Stimulated activated naive CD8-positive, alpha-beta T cell treated with anti-CD3 and anti-CD28 coated beads, Interleukin-15, Interleukin-2, amounts not matched to agents 100 U/mL and 50 U/mL, for 24 hours (primary cell): Measurements from ENCODE around the gene HLCS.

ENCODE experiments used
- ATAC-seq: fragments of 150-1000 bp; cut with Tn5 transposase; one replicate; pipeline ENCODE4 v1.10.0; 2021
- DNase-seq: peaks from one replicate; pipeline ENCODE4 v3.0.0; 2021

HLCS gene

DNA sequence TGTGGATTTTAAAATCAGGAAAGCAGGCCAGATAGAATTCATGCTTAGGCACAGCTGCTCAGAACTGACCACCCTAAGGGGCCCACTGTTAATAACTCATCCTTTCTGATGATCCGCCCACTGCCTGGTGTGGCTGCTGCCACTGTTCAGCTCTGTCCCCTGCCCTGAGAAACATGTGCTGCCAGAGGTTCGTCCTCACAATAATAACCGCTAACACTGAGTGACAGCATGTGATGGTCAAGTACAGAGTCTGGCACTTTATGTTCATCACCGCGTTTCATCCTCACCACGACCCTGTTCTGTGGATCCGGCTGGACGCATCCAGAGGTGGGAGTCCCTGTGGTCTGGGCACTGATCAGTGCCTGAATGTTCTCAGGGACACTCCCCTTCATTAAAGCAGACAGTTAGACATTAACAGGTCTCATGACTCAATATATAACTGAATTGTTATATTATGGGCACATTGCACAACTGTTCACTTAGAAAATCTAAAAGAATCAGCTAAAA, 159.0 kb downstream of the HLCS start:
- DNase-seq, result no peak
- no peak for ATAC-seq

DNA sequence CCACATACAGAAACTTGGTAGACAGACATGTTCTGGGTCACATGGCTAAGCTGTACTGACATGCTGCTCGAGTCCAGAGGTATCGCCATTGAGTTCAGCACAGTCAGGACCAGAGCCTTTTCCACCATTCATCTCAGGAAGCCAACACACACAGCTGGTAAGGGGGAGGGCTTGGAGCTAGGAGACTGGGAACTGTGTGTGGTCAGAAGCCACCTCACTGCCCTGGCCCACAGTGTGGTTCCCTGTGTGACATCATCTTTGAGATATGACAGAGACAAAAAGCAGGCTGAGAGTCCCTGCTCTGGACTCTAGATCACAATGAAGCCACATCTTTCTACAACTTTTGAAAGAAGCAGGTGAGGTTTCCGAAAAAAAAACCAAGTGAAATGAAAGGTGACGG, 160.4 kb downstream of the HLCS start:
- ATAC-seq, result peak; percentile 43
- DNase-seq, result no peak

DNA sequence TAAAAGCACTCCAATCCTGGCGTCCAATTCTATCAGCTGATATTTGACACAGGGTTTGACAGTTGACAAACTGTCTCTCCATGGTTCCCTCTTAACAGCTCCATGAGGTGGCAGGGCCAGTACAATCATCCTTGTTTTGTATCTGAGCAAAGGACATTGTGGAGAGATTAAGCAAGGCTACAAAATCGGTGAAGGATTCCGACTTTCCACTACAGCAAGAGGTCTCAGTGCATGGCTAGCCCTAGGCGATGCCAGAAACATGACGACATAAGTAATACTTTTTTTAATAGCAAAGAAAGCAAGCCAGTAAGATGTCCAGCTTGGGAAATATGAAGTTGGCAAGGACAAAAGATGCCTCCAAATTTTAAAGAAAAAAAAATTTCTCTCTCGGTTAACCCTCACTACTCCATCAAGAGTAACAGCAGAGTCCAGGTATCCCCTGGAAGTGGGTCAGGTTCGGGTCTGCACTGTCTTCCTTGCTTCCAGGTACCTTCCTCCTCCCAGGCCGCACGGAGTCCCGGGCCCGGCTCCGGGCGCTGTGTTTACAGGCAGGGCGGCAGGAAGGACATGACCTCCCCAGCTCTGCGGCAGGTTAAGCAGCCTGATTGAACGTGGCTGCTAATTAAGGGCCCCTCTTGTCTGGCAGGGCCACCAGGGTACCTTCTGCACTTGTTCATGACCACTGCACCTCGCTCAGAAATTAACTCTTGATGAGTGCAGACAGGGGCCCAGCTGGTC, 161.4 kb downstream of the HLCS start:
- ATAC-seq, result no peak
- no peak for DNase-seq

DNA sequence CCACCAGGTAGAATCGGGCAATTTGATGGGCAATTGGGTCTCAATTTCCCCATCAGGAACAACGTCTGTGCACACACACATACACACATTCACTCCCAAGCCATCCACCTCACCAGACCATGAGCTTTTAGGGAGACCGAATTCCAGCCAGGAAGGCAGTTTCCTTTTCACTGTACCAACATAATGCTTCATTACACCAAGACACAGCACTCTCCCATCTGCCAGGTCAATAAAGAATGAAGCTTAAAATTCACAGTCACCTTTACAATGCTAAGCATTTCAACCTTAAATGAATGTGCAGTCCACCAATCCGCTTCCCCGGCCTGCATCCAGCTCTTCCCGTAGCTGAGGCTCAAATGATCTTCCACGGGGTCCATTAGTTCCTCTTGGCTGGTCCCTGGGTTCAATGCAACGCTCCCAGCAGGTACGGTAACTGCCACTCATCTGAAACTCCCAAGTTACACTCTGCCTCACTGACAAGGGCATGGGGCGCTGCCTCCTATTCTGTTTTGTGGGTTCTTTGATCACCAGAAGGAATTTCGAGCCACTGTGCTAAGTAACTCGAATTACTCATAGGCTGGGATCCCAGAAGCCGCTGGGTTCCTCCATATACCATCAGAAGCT, 162.5 kb downstream of the HLCS start:
- DNase-seq (no peak), ATAC-seq (no peak)

DNA sequence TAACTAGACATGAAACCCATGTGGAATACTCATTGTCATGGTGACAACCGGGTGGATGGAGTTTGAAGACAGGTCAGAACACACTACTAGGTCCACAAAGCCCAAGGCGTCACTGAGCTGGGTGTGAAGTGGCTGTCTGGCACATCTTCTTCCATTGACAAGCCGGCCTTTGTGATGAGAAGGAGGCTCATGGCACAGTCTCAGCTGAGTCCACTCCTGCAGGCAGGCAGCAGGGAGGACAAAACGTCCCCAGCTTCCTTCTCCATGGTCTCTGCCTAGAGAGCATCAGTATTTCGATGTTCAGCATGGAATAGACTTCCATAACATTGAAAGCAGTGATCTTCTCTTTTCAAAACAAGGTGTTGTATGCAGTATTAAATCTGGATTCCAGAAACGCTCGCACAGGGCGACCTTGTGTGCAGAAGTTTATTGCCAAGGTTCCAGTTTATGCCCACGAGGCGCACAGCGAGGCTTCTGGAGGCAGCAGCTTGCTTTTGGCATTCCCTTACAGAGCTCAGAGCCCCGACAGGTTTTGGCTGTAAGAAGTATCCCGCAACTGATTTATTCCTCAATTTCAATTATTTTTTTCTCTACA, 163.3 kb downstream of the HLCS start:
- ATAC-seq, result no peak
- DNase-seq, result no peak

DNA sequence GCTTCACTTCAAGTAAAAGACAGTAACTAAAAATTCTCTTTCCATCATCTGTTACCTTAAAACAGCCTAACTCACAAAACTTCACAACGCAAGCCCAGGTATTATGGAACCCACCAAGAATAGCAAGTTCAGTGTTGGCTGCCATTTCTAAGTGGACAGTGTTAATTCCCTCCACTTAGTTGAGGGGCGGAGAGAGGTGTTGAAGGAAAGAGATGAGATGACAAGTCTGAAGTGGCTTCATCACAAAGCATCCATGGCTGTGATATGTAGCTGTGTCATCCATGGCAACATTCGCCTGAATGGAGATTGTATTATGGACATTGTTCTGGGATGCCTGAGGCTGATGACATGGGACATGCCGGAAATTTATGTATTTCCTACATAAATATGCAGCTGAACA, 165.7 kb downstream of the HLCS start:
- ATAC-seq (no peak), DNase-seq (no peak)

DNA sequence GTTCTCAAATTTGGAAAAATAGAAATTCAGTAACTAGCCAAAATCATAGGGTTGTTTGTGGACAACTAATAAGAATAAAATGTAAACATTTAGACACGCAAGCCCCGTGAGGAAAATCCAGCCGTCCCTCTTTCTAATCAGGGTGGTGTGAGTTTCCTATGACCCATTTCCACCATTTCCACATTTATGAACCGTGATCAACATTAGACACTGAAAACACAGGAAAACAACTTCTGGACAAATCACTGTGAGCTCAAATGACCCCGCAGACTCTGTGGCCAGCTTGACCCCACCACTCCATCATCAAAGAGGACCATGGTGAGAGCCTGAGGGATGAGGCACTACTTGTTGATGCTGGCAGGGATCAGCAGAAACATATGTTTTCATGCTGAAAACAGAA, 166.6 kb downstream of the HLCS start:
- ATAC-seq (no peak), DNase-seq (no peak)

DNA sequence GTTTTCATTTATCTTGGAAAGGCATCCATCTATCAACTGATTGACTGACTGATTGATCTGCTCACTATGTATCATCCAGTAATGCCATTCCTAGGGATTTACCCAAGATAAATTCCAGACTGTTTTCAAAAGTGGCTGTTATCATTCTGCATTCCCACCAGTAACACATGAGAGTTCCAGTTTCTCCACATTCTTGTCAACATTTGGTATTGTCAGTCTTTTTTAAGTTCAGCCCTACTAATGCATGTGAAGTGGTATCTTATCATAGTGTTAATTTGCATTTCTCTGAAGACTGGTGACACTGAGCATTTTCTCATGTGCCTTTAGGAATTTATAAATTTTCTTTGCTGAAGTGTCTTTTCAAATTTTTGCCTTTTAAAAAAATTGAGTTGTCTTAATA, 168.0 kb downstream of the HLCS start:
- DNase-seq, result no peak
- no peak for ATAC-seq

DNA sequence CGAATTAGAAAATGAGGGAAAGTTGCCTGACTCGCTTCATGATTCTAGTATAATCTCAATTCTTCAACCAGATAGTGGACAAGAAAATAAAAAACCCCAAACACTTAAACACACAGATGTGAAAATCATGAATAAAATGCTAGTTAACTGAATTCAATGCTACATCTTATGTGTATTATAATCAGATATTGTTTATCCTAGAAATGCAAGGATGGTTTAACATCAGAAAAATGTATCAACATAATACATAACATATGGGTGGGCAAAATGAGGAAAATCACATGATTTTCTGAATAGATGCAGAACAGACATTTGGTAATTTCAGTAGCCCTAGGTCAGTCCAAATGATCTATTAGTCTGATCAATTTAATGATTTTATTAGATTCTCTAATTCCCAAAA, 170.4 kb downstream of the HLCS start:
- DNase-seq (no peak), ATAC-seq (no peak)

DNA sequence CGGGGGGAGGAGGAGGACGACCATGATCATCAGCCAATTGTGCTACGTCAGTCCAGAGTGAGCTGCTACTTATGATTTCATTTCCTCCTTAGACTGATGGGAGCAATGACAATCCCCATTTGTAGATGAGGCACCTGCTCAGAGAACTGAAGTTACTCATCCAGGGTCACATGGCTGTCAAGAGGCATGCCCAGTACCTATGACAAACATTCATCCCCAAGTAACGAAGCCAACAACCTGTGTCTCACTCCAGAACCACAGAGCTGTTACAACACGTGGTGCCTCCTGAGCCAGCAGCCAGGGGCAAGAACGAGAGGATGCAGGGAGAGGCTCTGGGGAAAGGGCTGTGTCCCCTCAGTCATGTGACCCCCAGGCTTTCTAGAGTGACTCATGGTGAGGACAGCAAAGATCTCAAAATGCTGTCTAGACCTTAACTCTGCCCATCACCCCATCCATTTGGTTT, 173.9 kb downstream of the HLCS start:
- no peak for ATAC-seq
- DNase-seq, result no peak

DNA sequence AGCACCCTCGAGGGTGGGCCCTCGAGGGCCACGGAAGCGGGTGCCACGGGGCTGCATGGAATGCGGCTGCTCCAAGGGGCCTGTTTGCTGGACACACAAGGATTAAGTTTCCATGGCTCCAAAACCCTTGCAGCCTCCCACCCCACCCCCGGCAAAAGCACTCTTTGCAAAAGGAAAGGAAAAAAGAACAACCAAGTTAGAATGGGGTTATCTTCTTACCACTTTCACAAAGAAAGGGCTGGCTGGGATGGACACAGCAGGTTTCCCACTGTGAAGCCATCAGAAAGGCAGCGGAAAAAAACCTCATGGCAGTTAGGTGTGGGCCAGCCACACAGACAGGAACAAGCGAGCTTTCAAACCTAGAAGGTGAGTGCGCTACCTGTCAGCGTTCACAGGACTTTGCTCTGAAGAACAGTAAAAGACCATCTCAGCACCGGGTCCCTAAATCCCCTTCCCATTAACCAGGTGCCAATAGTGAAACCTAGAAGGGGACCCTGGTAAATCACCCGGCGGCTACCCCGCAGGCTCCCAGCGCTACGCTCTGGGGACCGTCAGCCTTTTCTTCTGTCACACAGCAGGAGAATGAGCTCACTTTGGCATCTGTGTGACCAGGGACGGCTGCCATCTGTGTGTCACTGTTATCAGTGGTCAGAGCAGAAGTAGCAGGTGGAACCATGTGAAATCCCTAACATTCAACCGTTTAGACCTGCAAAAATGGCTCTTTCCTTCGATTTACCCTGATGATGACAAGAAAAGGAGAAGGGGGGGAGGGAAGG, 174.6 kb downstream of the HLCS start:
- no peak for ATAC-seq
- no peak for DNase-seq

DNA sequence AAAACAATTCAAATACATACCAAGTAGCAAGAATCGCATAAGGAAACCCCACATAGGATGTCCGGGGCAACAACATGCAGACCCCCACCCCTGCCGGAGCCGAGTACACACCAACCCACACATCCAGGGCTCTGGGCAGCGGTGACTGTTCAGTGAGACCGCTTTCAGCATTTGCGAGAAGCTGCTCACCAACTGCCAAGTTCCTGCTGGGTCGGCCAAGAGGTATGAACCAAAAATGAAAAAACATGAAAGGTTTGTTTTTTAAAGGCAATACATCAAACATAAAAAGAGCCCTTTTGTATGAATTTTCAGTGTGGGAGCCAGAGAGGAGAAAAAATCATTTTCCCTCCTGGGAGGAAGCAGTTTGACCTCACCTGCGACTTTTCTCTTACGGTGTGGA, 175.3 kb downstream of the HLCS start:
- ATAC-seq (no peak), DNase-seq (no peak)

DNA sequence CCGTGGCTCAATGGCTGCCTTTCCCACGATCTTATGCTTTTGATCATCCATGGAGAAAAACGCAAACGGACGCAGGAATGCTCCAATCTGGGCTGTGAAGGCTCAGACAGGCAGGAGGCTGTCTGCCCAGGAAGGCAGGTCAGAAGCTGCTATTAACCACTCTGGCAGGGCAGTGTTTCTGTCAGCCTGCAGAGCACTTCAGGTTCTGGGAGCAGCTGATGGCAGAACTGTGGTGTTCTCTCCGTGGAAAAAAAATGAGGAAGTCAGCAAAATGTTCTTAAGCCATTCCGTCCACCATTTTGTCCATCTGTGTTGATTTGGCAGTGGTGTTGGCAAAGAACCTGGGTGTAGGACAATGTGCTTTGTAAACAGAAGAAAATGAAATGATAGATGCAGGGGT, 175.9 kb downstream of the HLCS start:
- ATAC-seq (no peak), DNase-seq (no peak)

DNA sequence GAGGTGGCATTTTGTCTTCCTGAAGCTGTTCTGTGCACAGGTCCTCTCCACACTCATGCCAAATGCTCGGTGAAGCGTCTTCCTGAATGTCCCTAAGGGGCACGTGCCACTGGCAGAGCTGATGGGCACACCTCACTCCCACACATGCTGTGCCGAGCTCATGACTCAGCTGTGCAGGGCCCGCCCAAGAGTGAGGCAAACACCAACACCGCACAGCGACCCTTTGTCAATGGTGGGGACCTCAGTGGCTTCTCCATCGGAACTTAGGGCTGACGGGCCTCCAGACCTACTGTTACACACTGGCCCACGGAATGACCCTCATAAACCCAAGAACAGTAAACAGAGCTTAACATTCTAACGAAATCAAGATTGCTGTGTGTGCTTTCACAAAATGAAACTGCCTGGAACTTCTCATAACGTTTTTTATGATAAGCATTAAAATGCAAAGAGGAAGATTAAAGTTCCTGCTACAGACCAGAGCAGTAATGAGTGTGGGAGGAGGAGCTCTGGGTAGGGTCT, 178.3 kb downstream of the HLCS start:
- ATAC-seq (no peak), DNase-seq (no peak)

DNA sequence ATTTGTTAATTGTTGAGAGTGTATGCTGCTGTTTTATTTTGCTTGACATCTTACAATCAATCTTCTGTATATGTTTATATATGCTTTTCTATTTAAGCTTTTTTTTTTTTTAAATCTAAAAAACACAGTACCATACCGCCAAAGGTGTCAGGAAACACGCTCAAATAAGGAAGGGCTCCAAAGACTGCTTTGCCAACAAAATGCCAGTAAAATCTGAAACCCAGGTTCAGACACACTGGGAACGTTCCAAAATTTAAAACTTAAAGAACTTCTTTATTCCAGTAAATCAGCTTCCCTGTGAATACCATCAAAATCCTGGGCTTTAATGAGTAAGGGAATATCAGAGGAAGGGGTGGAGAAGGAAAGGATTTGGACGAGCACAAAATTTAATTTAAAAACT, 180.3 kb downstream of the HLCS start:
- ATAC-seq (no peak), DNase-seq (no peak)

DNA sequence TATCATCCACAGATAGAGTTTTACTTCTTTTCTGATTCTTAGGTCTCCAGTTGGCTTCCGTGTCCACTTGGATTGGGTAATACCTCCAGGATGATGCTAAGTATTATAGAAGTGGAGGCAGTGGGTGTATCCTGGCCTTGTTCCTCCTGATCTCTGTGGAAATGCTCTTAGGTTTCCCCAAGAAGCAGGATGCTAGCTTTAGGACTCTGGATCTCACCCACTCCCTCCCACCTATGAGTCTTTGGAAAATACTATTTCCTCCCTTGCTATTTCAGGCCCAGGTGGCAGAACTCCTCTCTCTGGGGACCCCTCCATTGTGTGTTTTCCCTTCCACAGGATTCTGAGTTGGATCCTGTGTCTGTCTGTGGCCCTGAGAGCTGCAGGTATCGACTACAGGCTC, 180.9 kb downstream of the HLCS start:
- DNase-seq (no peak), ATAC-seq (no peak)

DNA sequence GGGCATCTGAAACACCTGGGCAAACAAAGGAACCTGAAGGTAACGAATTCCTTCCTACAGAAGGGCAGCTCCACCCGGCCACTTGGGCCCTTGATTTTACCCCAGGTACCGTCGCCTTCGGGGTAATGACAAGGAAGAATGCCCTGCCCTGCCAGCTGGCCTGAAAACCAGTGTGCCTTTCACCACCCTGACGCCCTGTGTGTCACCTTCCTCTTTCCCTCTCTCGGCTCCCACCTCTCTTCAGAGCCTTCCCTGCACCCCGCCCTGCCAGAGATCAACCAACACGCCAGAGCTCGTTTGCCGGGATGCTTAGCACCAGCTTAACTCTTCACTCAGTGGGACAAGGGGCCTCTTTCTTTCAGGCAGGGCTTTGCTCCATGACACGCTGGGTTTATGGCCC, 181.5 kb downstream of the HLCS start:
- ATAC-seq, result no peak
- DNase-seq, result no peak

DNA sequence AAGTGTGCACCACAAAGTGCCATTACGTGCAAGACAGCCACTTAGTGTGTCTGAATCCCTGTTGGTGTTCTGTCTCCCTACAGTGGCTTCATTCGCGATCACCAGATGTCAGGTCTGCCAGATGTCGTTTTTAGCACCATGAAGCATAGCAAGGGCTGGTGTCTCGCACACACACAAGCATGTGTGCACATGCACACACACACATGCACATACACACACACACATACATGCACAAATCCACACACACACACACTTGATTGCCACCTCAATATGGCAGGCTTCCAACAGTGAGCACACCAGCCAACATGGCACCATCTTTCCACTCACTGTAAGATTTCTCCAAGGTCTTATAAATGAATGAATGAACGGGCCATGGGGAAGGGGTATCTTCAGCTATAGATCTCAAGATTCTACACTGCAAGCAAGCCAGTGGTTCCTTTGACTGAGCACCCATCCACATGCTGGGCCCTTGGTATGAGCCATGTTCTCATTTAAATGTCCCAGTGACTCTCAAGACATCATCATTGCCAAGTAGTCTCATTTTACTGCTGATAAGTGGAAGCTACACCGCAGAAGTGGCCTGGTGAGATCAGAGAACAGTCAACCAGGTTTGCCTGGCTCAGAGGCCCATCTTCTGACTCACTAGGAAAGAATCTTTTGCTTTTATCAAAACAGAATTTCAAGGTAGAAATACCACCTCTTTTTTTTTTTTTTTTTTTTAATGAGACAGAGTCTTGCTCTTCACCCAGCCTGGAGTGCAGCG, 182.7 kb downstream of the HLCS start:
- no peak for DNase-seq
- ATAC-seq, result no peak

DNA sequence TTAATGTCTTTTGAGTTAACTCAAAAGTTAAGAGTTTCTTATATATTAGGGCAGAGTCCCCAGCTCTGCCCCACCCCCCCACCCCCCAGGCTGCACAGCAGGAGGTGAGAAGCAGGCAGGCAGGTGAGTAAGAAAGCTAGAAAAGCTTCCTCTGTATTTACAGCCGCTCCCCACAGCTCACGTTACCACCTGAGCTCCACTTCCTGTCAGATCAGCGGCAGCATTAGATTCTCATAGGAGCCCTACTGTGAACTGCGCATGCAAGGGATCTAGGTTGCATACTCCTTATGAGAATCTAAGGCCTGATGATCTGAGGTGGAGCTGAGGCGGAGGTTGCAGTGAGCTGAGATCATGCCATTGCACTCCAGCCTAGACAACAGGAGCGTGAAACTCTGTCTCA, 185.6 kb downstream of the HLCS start:
- DNase-seq (no peak), ATAC-seq (no peak)

DNA sequence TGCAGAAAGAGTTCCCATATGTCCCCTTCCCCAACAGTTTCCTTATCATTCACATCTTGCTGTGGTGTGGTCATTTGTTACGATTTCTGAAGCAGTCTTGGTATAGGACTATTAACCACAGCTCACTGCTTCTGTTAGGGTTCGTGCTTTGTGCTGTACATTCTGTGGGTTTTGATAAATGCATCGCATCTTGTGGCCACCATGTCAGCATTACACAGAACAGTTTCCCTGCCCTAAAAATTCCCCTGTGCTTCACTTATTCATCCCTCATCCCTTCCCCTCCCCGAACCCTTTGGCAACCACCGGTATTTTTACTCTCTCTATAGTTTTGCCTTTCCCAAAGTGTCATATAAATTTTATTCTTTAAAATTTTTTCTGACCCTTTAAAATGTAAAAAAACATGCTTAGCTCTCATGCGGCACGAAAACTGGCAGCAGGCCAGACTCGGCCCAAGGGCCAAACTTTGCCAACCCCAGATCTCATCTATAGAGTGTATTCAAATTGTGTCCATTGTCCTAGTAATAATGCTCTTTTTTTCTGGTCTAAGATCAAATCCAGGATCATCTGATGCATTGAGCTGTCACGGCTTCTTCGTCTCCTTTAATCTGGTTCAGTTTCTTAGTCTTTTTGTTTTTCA, 189.4 kb downstream of the HLCS start:
- DNase-seq (no peak), ATAC-seq (no peak)

DNA sequence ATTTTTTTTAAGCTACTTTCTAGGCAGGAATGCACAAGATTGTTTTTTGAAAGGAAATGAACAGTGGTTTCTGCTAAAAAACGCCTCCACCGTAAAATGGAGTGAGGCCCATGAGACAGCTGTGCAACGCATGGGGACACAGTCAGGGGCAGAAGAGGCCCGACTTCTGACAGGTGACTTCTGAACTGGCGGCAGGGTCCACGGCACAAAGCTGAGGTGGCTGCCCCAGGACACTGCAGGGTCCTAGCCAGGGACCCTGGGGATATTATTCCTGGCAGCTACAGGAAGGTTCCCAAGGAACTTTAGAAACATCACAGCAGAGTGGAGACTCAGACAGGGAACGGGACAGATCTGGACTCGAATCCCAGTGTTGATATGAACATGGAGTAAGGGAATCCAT, 192.5 kb downstream of the HLCS start:
- DNase-seq (no peak), ATAC-seq (no peak)
